GM19467 (cell line): ENCODE results near the gene ARID5A.

Source experiments
- ATAC-seq: cut with Tn5 transposase; IDR thresholded peaks from one replicate; pipeline ENCODE4 v1.9.1; 2021; ENCODE audit warnings: mild to moderate bottlenecking, moderate library complexity; ENCODE audit not compliant: unreplicated experiment

The ARID5A gene

DNA sequence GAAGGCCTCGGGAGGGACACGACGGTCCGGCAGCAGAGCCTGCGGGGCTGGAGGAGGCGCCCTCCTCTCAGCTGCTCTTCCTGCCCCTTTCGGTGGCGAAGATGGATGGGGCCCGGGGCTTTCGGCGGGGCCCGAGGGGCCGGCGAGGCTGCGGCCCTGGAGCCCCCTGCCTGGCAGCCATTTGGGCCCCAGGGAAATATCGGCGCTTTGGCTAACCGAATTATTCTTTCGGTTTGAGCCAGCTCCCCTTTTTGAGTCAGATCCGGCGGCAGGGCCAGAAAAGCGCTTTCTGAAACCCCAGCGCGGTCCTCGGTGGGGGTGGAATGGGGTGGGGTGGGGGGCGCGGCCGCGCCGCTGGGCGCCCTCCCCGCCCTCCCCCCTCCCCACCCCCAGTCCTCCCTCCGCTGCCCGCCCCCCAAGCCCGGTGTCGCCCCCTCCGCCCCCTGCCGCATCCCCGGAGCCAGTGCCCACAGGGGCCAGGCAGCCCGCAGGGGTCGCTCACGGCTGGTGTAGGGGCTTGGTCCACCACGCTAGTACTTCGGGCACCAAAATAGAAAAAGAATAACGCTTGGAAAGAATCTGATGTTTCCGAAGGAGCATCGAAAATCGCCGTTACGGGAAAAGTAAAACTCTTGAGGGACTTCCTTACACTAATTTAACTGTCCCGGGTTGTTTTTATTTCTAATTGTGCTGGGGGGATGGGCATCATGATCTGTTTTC is 9.1 kb upstream of the ARID5A start:
- ATAC-seq = no peak

DNA sequence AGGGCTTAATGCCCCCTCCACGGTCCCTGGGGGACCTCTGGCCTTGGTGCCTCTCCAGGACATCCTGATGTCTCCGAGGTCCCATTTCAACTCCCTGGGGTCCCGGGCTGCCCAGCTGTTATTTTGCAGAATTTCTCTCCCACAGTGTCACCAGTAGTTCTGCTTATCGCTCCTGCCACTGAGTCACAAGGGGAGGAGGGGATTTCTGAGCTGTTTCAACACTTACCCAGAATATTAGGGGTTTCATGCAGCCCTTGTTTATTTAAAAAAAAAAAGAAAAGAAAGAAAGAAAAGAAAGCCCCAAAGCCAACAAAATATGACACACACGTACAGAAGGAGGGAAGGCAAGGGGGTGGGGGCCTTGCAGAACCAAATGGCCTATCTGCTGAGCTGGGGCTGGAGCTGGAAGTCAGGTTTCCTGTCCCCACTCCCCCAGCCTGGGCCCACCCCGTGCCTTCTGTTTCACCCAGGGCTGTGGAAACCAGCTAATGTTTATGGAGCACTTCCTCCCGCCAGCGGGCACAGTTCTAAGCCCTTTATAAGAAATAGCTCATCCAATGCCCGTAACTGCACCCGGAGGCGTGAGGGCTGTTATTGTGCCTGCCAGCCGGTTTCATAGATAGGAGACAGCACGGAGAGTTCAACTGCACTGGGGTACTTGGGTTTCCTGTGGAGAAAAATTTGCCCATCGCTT is 8.4 kb upstream of the ARID5A start:
- no peak for ATAC-seq

DNA sequence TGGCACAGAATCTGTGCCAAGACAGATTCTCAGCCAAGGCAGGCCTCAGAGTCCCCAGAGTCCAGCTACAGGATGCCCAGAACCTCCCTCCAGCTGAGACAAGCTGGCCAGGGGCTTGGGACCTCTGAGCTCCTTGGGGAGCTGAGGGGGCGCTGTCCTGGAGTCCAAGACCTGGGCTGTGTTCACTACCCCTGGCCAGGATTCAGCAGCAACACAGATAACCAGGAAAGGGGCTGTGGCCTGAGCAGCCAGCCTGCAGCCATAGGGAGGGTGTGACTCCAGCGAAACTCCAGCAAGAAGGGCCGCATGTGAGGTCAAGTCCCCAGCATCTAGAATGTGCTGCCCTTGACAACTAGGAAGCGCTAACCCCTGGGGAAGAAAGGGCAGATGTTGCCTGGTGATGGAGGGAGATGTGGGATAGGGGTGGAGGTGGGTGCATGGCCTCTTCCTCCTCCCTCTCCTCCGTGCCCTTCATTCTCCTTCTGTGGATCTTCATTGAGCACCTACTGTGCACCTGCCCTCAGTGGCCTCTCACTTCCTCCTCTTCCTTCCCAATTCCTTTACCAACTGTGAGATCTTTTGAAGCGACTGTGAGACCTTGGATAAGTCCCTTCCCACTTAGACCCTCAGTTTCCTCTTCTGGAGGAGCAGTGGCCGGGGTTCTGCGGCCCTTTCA is 7.7 kb upstream of the ARID5A start:
- ATAC-seq = no peak

DNA sequence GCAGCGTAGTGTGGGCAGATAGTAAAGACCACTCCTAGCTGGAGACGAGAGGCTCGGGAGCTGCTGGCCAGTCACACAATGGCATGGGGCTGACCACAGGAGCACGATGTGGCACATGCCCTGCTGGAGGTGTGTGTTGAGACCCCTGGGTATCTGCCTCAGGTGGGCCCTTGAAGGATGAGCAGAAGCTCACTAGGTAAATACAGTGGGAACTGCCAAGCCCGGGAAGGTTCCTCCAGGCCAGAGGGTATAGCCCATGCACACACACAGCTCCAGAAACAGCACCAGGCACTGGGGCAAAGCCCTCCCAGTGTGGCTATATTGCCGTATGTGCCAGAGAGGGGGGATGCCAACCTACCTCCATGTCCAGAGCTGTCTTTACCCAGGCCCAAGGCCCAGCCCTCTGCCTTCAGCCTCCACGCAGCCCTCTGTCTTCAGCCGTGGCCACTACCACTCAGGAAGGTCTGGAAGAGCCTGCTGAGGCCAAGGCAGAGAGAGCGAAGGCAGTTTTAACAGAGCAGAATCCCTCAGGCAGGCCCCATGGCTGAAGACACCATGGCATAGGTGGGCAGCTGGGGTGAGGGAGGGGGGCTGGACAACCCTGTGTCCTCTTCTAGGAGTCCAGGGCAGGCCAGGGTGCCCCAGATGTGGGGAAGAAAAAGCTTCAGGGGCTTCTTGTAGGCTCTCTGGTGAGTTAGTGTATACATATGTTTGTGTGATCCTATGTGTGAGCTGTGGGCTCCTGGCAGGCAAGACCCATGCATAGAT is 7.0 kb upstream of the ARID5A start:
- ATAC-seq = no peak

DNA sequence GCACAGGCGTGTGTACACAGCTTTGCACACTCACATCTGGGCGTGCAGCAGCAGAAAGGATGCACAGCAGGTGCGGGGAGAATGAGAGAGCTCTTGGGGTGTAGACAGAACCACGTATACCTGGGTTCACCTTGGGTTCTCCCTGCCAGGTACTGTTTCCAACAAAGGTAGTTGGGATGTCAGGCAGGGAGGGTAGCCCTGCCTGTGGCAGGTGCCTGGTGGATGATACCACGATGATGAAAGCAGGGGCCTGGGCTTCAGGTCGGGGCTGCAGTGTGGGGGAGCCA is 6.5 kb upstream of the ARID5A start:
- ATAC-seq = no peak

DNA sequence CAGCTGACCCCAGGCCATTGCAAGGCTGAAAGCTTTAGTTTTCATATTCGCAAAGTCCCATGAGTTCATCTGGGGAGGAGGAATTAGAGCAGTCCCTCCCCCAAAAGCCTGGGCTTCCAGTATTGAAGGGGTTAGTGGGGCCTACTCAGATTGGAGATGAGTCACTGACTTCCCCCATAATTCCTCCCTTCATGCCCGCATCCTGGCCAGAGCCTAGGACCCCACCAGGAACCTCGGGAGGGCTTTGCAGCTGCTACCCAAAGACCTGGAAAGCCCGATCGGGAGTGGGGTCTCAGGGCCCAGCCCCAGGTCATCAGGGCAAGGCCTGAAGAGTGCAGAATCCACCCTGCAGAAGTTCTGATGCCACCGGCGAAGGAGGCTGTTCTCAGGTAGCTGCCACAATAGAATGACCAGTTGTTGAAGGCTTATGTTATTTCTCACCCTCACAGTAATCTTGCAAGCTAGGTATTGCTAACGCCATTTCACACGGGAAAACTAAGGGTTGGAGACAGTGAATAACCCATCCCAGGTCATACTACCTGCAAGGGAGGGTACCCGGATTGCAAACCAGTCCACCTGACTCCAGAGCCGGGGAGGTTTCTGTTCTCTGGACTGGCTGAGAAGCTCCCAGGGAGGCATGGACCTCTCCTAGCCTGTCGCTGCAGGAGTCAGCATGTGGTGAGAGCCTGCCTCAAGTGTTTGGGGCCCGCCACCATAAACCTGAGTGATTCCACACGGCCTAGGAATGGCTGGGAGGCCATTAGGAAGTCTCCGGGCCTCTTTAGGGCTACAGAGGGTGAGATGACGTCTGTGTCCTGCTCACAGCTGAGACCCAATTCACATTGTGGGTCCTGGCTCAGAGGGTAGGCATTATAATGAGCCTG is 5.8 kb upstream of the ARID5A start:
- no peak for ATAC-seq

DNA sequence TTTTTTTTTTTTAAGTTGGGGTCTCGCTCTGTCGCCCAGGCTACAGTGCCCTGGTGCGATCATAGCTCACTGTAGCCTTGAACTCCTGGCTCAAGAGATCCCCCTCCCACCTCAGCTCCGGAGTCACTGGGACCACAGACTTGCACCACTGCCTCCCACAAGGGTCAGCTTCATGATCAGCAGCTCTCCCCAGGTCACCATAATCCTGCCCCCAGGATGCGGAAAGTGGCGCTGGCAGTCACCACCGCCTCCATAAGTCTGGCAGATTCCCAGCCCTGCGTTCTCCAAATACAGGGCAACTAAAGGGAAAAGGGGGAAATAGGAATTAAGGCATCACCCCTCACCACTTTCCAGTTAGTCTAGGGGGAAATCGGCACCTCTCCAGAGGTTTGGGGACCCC is 5.2 kb upstream of the ARID5A start:
- ATAC-seq = no peak

DNA sequence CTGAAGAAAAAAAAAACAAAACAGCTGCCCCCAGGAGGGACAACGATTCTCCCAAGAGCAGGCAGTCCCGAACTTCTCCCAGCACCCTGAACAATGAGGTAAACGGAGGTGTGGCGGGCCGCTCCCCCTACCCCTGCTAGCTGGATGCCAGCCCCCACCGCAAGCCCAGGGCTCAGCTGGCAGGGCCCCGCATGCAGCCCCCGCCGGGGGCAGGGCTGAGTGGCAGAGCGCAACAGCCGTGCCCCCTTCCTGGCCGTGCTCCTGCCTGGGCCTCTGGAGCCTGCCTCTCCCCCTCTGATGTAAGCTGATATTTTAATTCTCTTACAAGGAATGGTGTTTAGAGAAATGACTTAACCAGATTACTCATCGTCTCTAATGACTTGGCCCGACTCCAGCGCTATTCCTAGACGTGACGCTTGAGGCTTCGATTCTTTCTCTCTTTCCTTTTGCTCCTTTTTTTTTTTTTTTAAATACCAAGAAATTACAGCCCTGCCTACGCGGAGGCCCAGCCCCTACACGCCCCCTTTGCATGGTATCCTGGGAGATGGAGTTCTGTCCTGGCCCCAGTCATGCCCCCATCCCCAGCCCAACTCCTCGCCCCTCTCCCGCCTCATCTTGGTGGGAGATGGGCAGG is 4.6 kb upstream of the ARID5A start:
- peak; percentile 23 for ATAC-seq

DNA sequence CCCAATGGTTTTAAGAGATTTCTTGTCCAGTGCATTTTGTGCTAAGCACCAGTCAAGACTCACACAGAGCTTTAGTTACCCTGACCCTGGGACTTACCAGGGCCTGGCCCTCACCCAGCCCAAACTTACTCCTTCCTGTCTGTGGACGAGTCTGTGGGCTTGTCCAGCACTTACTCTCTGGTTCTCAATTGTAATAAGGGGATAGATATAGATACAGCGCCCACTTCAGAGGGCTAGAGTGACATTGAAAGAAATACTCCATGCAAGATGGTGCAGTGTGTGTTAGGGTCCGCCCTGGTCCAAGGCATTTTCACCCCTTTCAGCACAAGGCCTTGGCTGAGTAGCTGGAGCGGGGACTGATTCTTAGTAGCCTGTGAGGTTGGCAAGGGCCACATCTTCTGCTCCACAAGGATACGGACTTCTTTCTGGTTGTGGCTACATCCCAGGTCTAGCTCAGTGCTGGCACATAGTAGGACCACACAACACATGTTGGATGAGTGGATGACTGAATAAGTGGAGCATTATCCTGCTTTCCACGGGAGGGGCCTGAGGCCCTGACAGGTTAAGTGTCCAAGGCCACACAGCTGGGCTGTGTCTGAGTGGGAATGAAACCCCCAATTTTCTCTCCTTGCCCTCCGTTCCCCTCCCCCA is 3.8 kb upstream of the ARID5A start:
- no peak for ATAC-seq

DNA sequence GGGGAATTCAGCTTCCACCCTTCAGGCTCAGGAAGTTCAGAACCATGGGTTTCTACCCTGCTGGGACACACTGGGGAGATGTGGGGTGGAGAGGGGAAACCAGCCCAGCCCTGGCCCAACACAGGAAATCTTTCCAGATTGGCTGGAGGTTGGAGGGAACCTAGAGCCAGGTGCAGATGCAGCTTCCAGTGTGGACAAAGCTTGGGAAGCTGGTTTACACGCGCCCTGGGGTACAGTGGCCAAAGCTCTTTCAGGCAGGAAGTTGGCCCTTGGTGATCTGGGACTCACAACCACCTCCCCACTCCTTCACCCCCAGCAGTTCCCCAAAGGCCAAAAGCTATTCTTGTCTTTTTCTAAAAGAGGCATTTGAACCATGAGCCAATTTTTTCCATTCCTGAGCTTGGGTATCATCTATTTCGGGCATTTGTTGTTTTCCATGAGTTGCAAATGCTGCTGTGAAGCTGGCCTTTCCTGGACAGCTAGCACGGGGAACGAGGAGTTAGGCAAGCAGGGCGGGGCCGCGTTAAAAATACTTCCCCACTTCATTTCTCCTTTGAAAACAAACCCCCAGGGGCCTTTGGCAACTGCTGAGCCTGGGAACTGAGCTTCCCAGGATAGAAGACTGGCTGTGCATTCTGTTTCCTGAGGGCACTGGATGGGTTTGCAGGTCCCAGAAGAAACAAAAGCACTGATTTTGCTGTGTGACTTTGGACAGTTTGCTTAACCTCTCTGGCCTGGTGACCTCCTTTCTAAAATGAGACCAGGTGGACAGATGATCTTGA is 3.1 kb upstream of the ARID5A start:
- ATAC-seq = no peak

DNA sequence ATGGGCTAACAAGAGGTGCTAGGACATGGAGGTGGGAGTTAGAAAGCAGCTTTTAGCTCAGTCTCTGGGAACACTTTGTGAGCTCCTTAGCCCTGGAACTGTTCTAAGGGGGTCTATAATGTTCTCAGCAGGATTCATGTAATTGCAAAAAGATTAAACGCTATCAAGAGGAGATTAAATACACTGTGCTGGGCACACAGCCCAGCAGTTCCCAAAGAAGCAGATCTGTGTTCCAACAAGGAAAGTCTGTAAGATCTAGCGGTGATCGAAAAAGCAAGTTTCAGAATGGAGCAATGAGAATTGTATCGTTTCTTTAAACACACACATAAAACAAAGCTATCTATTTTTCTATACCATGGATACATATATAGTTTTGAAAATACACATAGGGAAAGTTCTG is 2.4 kb upstream of the ARID5A start:
- no peak for ATAC-seq

DNA sequence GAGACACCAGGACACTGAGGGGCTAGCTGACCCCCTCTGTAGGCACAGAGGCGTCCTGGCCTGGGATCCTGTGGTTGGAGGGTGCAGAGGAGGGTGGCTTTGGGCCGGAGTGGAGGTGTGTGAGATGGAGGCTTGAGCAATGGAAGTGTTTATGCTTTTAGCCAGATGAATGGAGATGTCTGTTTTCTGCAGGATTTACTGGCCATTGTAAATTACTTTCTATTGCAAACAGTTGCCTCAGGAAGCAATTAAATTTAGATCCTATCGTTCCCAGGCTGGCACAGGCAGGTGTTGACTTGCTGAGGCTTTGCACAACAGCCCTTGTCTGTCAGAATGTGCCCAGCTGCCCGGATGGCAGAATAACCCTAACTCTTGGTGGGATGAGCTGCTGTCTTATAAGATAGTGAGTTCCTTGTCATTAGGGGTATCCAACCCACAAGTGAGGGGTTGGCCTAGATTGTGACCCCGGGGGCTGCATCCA is 1.8 kb upstream of the ARID5A start:
- ATAC-seq = no peak

DNA sequence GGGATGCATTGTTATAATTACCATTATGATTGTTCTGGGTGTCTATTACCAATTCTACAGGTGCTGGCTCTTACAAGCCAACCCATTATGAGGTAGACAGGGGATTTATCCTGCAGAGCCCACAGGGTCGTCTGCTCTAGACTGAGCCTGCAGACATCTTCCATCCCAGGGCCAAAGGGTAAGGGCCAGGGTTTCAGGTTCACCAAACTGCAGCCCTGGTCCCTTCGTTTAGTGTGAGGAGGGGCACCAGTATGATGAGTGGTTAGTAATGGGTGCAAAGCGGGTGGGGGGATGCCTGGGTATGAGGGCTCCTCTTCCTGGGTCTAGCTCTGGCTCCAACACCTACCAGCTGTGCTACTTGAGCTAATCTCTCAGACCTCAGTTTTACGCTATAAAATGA is 1.2 kb upstream of the ARID5A start:
- no peak for ATAC-seq

DNA sequence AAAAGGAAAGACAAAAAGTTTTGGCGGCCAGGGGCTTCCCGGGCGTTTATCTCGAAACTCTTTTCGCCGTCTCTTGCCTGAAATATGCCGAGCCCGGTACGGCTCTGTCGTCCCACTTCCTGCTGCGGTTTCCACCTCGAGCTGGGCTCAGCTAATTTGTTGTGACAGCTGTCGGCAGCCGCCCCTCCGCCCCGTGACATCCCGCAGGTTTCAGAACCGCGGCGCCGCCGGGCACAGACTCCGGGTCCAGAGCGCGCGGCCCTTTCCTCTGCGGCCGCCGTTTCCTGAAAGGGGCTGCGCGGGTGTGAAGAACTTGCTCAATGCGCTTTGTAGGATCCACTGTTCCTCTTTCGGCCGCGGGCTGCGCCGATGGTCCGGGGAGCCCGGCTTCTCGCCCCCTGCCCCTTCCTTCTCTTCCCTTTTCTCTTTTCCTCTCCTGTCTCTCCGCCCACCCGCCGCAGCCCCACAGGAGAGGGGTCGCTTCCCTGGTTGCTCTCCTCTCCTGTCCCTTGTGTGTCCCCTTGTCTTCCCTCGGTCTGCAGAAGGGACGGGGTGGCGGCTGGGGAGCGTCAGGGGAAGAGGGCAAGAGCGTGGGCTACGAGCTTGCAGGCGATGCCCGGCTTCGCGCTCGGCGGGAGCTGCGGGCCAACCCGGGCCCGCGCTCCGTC is 648 bp downstream of the ARID5A start:
- peak; percentile 47 for ATAC-seq

DNA sequence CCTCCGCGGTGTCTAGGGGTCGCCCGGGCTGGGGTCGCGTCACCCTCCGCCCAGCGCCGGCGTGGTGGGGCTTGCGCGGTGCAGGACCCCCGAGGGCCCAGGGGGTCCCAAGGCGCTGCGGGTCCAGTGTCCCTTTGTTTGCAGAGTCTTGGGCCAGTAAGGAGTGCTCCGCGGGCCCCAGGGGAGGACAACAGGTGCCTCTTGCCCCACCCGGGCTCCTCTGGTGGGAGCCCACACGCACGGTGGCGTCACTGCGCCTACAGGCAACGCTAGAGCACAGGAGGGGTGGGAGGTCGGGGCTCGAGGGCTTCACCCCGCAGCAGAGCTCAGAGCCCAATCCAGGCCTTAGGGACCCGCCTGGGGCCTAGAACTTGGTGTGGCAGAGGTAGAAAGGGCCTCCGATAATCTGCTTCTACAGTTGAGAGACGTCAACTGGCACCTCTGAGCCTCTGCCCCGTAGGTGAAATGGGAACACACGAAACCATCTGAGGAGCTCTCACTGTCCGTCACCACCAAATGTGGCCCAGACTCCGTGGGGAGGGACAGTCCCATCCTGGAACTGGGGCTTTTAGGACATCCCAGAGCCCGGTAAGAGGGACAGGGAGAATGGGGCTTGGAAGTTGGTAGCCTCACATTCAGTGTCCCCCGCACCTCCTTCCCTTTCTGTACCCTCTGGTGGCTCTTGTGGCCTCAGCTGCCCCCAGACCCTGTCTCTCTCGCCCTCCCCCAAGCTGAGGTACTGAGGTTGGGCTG is 1.4 kb downstream of the ARID5A start:
- no peak for ATAC-seq

DNA sequence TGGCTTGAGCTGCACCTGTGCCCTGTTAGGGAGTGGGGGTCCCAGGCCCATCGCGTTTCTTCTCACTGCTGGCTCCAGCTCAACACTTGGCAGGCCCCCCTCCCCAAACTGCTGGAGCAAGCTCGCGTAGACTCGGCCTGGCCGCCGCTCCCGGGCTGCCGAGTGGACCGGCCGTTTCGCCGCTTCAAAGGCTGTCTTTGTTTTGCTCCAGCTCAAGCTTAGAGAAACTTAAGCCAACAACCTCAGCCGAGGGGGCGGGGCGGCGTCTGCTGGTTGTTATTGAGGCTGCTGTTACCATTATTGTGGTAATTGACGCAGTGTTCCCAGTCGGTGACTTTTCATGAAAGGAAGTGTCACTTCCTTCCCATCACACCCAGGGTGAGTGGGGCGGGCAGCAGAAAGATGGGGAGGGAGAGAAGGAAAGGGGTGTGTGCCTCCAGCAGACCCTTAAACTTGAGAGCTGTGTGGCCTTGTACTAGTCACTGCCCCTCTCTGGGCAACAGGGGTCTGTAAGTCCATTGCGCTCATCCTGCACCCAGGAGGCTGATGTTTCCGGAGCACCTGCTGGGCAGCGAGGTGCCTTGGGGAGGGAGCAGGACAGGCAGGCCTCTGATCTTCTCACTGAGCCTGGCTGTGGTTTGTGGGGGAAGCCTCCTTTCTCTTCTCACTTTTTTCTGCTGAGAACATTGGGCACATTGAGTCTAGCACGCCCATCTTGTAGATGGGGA is 2.1 kb downstream of the ARID5A start:
- ATAC-seq = no peak
